PC-3 (cell line): Measurements from ENCODE around the gene WDR86. TPM values are rescaled to one million over a fixed set of nuclear protein-coding genes. Genes with fewer than 3 reads are reported as not detected.

ENCODE experiments used
- ATAC-seq: fragments of 200-7000 bp; cut with Tn5 transposase; 2 replicates; pipeline ENCODE4 v1.9.1; 2020; ENCODE audit warnings: mild to moderate bottlenecking, moderate library complexity
- BruUV-seq: library from RNA; stranded (reverse); fragments of 400-500 nt; replicated peaks from 2 replicates; lab custom pipeline; 2021; lab: Mats Ljungman, UMichigan
- CTCF ChIA-PET: fragments of 300-600 bp; sonication (Branson Sonifier 250); formaldehyde crosslinking; loops from one replicate; lab custom pipeline; 2022; ENCODE audit warnings: antibody characterized with exemption; lab: Charles Lee
- POLR2A ChIA-PET: fragments of 300-600 bp; sonication (Branson Sonifier 250); formaldehyde crosslinking; loops from one replicate; lab custom pipeline; 2022; ENCODE audit warnings: antibody characterized with exemption; ENCODE audit not compliant: unreplicated experiment; lab: Charles Lee
- DNase-seq: peaks from one replicate; pipeline ENCODE4 v3.0.0-alpha.2; 2015
- H2AFZ ChIP-seq: fragments of 300-600 bp; sonication (generic); 2 replicates; pipeline ENCODE4 v1.6.0; 2016; ENCODE audit warnings: antibody characterized with exemption, low read length
- H3F3A ChIP-seq: fragments of 300-600 bp; sonication (generic); one replicate; pipeline ENCODE4 v1.6.0; 2017; ENCODE audit warnings: antibody characterized with exemption, low read length, control low read depth, mild to moderate bottlenecking; ENCODE audit not compliant: unreplicated experiment
- H3K27ac ChIP-seq: fragments of 300-600 bp; sonication (generic); 2 replicates; pipeline ENCODE4 v1.5.1; 2016; ENCODE audit warnings: mild to moderate bottlenecking, low read length
- H3K27me3 ChIP-seq: fragments of 300-600 bp; sonication (generic); 2 replicates; pipeline ENCODE4 v1.6.1; 2016; ENCODE audit warnings: low read length, mixed read lengths
- H3K36me3 ChIP-seq: fragments of 300-600 bp; sonication (generic); 2 replicates; pipeline ENCODE4 v1.6.1; 2016; ENCODE audit warnings: low read depth, mixed run types, low read length, mixed read lengths
- H3K4me1 ChIP-seq: fragments of 300-600 bp; sonication (generic); 2 replicates; pipeline ENCODE4 v1.5.1; 2016; ENCODE audit warnings: low read length; ENCODE audit not compliant: insufficient read depth
- H3K4me2 ChIP-seq: fragments of 300-600 bp; sonication (generic); 2 replicates; pipeline ENCODE4 v1.6.0; 2016; ENCODE audit warnings: low read length
- H3K4me3 ChIP-seq: fragments of 300-600 bp; sonication (generic); 2 replicates; pipeline ENCODE4 v1.5.1; 2016; ENCODE audit warnings: mild to moderate bottlenecking, low read length, mixed read lengths
- H3K79me2 ChIP-seq: fragments of 300-600 bp; sonication (generic); 2 replicates; pipeline ENCODE4 v1.6.1; 2017; ENCODE audit warnings: low read length, mixed read lengths
- H3K9ac ChIP-seq: fragments of 300-600 bp; sonication (generic); 2 replicates; pipeline ENCODE4 v1.6.0; 2016; ENCODE audit warnings: mild to moderate bottlenecking, low read length
- H3K9me2 ChIP-seq: fragments of 300-600 bp; sonication (generic); replicated peaks from 2 replicates; pipeline ENCODE4 v1.6.1; 2016; ENCODE audit warnings: mixed run types, low read length, mixed read lengths
- H3K9me3 ChIP-seq: fragments of 300-600 bp; sonication (generic); 2 replicates; pipeline ENCODE4 v1.6.1; 2016; ENCODE audit warnings: low read length, mixed read lengths
- H4K20me1 ChIP-seq: fragments of 300-600 bp; sonication (generic); 2 replicates; pipeline ENCODE4 v1.6.1; 2016; ENCODE audit warnings: low read length, mixed read lengths
- CTCF ChIP-seq: fragments of 300-600 bp; sonication (generic); conservative IDR thresholded peaks from 2 replicates; pipeline ENCODE4 v1.5.1; 2017; ENCODE audit warnings: antibody characterized with exemption, low read depth, mild to moderate bottlenecking, low read length
- EZH2 ChIP-seq: fragments of 300-600 bp; sonication (generic); IDR thresholded peaks from one replicate; pipeline ENCODE4 v1.6.1; 2017; ENCODE audit warnings: antibody characterized with exemption, mild to moderate bottlenecking, low read length; ENCODE audit not compliant: unreplicated experiment
- EZH2phosphoT487 ChIP-seq: fragments of 300-600 bp; sonication (generic); IDR thresholded peaks from 2 replicates; pipeline ENCODE4 v1.6.1; 2018; ENCODE audit warnings: mild to moderate bottlenecking, antibody characterized with exemption, low read length, borderline replicate concordance
- intact Hi-C: fragments of 100-400 bp; cut with micrococcal nuclease; formaldehyde crosslinking; loops from 2 replicates; pipeline ENCODE4 v1.9.0; 2023
- total RNA-seq: library from RNA; depleted of rRNA; stranded (reverse); fragments of >200 nt; gene quantifications from 2 replicates; pipeline ENCODE4 v1.2.3, GENCODE V29; 2014

Gene WDR86
- total RNA-seq, 1 experiment from 2014 or later, result not detected

- H3K4me3 ChIP-seq, result no peak overlapping the region
- intact Hi-C loops, result no loop called here
- no peaks in the 10 kb centered on the region for H3F3A ChIP-seq
- no peaks in the 10 kb centered on the region for H3K36me3 ChIP-seq
- H3K9ac ChIP-seq, result no peak overlapping the region
- no TSS peak for BruUV-seq
- TF ChIP-seq EZH2phosphoT487 (no peak), EZH2 (no peak), CTCF (no peak)
- H3K27ac ChIP-seq, result no peak overlapping the region
- ChIA-PET CTCF (no interaction called here), POLR2A (no interaction called here)
- peaks cover 18% of the 10 kb centered on the region for H3K27me3 ChIP-seq
- ATAC-seq (no peak), DNase-seq (no peak)
- H2AFZ ChIP-seq, result no peak overlapping the region
- H3K79me2 ChIP-seq, result no peaks in the 10 kb centered on the region
- H3K4me2 ChIP-seq, result no peak overlapping the region
- H3K4me1 ChIP-seq, result no peaks in the 10 kb centered on the region
- no peaks in the 10 kb centered on the region for H4K20me1 ChIP-seq
- no peaks in the 10 kb centered on the region for H3K9me2 ChIP-seq
- H3K9me3 ChIP-seq, result no peaks in the 10 kb centered on the region
Observed at GRCh38 chr7:151435103-151435916, 25.5 kb upstream of the WDR86 start.

DNA sequence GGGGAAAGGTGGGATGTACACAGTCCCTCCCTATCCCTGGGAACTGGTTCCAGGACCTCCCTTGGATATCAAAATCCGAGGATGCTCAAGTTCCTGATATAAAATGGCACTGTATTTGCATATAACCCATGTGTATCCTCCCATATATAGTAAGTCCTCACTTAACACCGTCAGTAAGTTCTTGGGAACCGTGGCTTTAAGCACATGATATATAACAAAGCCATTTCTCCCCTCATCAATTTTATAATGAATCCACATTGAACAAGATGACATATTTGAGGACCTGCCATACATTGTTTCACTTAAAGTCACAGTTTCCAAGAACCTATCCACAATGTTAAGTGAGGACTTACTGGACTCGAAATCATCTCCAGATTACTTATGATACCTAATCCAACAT, 24.7 kb upstream of the WDR86 start:
- CTCF ChIA-PET, result no interaction called here
- BruUV-seq, result no TSS peak
- TF ChIP-seq EZH2 (no peak), CTCF (no peak)

DNA sequence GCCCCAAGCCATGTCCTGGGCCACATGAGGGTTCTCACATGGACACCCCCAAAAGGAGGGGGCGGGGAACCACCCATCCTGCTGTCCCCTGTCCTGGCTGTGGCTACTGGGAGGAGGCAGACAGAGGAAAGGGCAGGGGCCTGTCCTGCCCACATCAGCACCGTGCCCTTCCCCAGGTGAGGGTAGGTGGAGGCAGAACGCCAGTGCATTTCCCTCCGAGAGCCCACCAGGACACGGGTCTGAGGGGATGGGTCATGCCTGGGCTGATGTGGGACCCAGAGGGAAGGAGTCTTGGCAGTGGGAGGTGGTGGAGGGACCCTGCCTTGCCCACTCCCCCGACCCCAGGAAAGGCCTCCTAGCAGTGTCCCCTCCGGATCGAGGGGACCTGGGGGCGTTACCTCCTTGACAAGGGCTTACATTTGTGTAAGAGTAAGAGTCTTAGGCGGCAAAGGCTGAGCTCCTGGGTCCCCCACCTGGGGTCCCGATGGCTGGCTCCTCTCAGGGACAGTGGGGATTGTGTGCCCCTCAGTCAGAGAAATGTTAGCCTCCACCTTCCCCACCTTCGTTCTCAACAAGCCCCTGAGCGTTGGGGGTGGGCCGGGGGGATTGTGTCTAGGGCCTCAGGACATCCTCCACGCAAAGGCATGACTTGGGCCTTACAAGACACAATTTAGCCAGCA, 24.0 kb upstream of the WDR86 start:
- ATAC-seq (no peak), DNase-seq (no peak)
- Histone ChIP-seq H3K79me2 (no peaks in the 10 kb centered on the region), H3K27ac (no peak overlapping the region), H3K4me3 (no peak overlapping the region), H3F3A (no peaks in the 10 kb centered on the region), H3K4me1 (no peaks in the 10 kb centered on the region), H2AFZ (no peak overlapping the region), H4K20me1 (no peaks in the 10 kb centered on the region), H3K27me3 (peaks cover 8% of the 10 kb centered on the region), H3K9me3 (no peaks in the 10 kb centered on the region), H3K36me3 (no peaks in the 10 kb centered on the region), H3K4me2 (no peak overlapping the region), H3K9me2 (no peaks in the 10 kb centered on the region), H3K9ac (no peak overlapping the region)
- ChIA-PET CTCF (no interaction called here), POLR2A (no interaction called here)
- intact Hi-C loops, result no loop called here
- TF ChIP-seq CTCF (no peak), EZH2phosphoT487 (no peak), EZH2 (no peak)
- no TSS peak for BruUV-seq

More for the DNA sequence above, 24.7 kb upstream of the WDR86 start:
- no peak overlapping the region for H3K9ac ChIP-seq
- H3K4me2 ChIP-seq, result no peak overlapping the region
- no peaks in the 10 kb centered on the region for H3K9me3 ChIP-seq
- H3K9me2 ChIP-seq, result no peaks in the 10 kb centered on the region
- POLR2A ChIA-PET, result no interaction called here
- no peak overlapping the region for H3K27ac ChIP-seq
- H3K79me2 ChIP-seq, result no peaks in the 10 kb centered on the region
- DNase-seq, result no peak
- no peak for ATAC-seq
- peaks cover 15% of the 10 kb centered on the region for H3K27me3 ChIP-seq
- H4K20me1 ChIP-seq, result no peaks in the 10 kb centered on the region
- no peak overlapping the region for H2AFZ ChIP-seq
- no peak overlapping the region for H3K4me3 ChIP-seq
- intact Hi-C loops, result no loop called here
- H3K4me1 ChIP-seq, result no peaks in the 10 kb centered on the region
- no peaks in the 10 kb centered on the region for H3F3A ChIP-seq
- no peaks in the 10 kb centered on the region for H3K36me3 ChIP-seq
